Fibroblast of villous mesenchyme (primary cell): ENCODE data around the gene PRDM16. TPM values are rescaled to one million over a fixed set of nuclear protein-coding genes. Genes with fewer than 3 reads are reported as not detected.

ENCODE experiments used
- DNase-seq: peaks from one replicate; pipeline ENCODE4 v3.0.0-alpha.2; 2010; ENCODE audit warnings: low read depth
- H3K4me3 ChIP-seq: 2 replicates; pipeline ENCODE4 v1.5.1; 2011; ENCODE audit warnings: low read depth, mild to moderate bottlenecking, low read length
- CTCF ChIP-seq: IDR thresholded peaks from 2 replicates; pipeline ENCODE4 v1.5.1; 2012; ENCODE audit warnings: low read depth, mild to moderate bottlenecking, low read length; ENCODE audit not compliant: insufficient read depth
- total RNA-seq: library from RNA; depleted of rRNA; stranded (reverse); fragments of >200 nt; gene quantifications from 2 replicates; pipeline ENCODE4 v1.2.3, GENCODE V29; 2012

The PRDM16 gene
- total RNA-seq, 1 donor, result 1.7 TPM

- no peak for DNase-seq
- no peak overlapping the region for H3K4me3 ChIP-seq
- no peak for TF ChIP-seq CTCF
Measured at GRCh38 chr1:3289502-3289901, 220.5 kb downstream of the PRDM16 start.

GRCh38 chr1:3290438-3290837 lies 221.4 kb downstream of the PRDM16 start:
- no peak overlapping the region for H3K4me3 ChIP-seq
- TF ChIP-seq CTCF, result no peak
- no peak for DNase-seq

- no peak for TF ChIP-seq CTCF
- DNase-seq, result no peak
- no peak overlapping the region for H3K4me3 ChIP-seq
Measured at GRCh38 chr1:3290915-3291314, 221.9 kb downstream of the PRDM16 start.

- no peak for TF ChIP-seq CTCF
- H3K4me3 ChIP-seq, result no peak overlapping the region
Measured at GRCh38 chr1:3292051-3292722, 223.2 kb downstream of the PRDM16 start.

GRCh38 chr1:3292868-3293562 lies 224.0 kb downstream of the PRDM16 start:
- DNase-seq, result no peak
- no peak overlapping the region for H3K4me3 ChIP-seq
- TF ChIP-seq CTCF, result no peak

More at GRCh38 chr1:3292051-3292722, 223.2 kb downstream of the PRDM16 start:
- DNase-seq, result no peak

GRCh38 chr1:3293563-3294080 lies 224.6 kb downstream of the PRDM16 start:
- TF ChIP-seq CTCF, result no peak
- H3K4me3 ChIP-seq, result no peak overlapping the region
- no peak for DNase-seq
